Mesenteric fat pad (tissue), 1 donor: ENCODE results near the gene MYBPH. TPM values are rescaled to one million over a fixed set of nuclear protein-coding genes. Genes with fewer than 3 reads are reported as not detected.

Experiments
- DNase-seq: peaks from one replicate; pipeline ENCODE4 v3.0.0-alpha.2; 2020; ENCODE audit warnings: low spot score
- total RNA-seq: library from RNA; stranded (reverse); fragmentation: NEBNext Ultra II Directional; extraction: Animal tissue kit (Norgen Biotek cat#: 25700); gene quantifications from one replicate; pipeline ENCODE4 v1.2.1, GENCODE V29; 2021
- donor health status: DM: yes; HTN: yes; CAD: no.

The MYBPH gene
- total RNA-seq, 1 donor from 2014 or later, result 0.22 TPM

GRCh38 chr1:203131548-203132200, 44.0 kb downstream of the MYBPH start:
- DNase-seq, result peak; percentile 78

GRCh38 chr1:203130358-203130985, 45.2 kb downstream of the MYBPH start:
- no peak for DNase-seq

GRCh38 chr1:203129501-203130231, 46.0 kb downstream of the MYBPH start:
- DNase-seq, result peak; percentile 72

GRCh38 chr1:203128716-203129500, 46.7 kb downstream of the MYBPH start:
- peak; percentile 88 for DNase-seq

GRCh38 chr1:203128431-203128715, 47.3 kb downstream of the MYBPH start:
- DNase-seq, result no peak

- DNase-seq, result peak; percentile 90
These were observed 47.8 kb downstream of the MYBPH start, which contains the start of gene ADORA1 for GRCh38 chr1:203127666-203128430. ADORA1 (plus strand) TSS chr1:203127726; CDS start chr1:203128842, 1,116 bp downstream.

- no peak for DNase-seq
These were observed 48.6 kb downstream of the MYBPH start for GRCh38 chr1:203126866-203127665.

GRCh38 chr1:203126151-203126865, 49.3 kb downstream of the MYBPH start:
- peak; percentile 53 for DNase-seq

GRCh38 chr1:203124546-203125317, 50.9 kb downstream of the MYBPH start:
- DNase-seq, result no peak

- DNase-seq, result peak; percentile 60
These were observed 51.6 kb downstream of the MYBPH start for GRCh38 chr1:203124011-203124410.

GRCh38 chr1:203122159-203122558, 53.5 kb downstream of the MYBPH start:
- DNase-seq, result peak; percentile 67

GRCh38 chr1:203121186-203122015, 54.2 kb downstream of the MYBPH start:
- DNase-seq, result peak; percentile 47

GRCh38 chr1:203120325-203121153, 55.1 kb downstream of the MYBPH start:
- peak; percentile 82 for DNase-seq
